Activated CD4-positive, alpha-beta T cell treated with anti-CD3 and anti-CD28 coated beads, Interleukin-2, amount 50 U/mL, for 24 hours (primary cell): ENCODE results near the gene SIX5.
"Not testable (repeated sequence)": the region's sequence is repeated elsewhere in the genome, so short reads cannot be mapped to it uniquely, and the experiment has no call there.

Experiments used
- DNase-seq, 2 donors: peaks; one replicate each; pipeline ENCODE4 v3.0.0-alpha.2; 2020; ENCODE audit warnings: low read depth in 1 of 2, low spot score in 1 of 2

Gene SIX5

DNA sequence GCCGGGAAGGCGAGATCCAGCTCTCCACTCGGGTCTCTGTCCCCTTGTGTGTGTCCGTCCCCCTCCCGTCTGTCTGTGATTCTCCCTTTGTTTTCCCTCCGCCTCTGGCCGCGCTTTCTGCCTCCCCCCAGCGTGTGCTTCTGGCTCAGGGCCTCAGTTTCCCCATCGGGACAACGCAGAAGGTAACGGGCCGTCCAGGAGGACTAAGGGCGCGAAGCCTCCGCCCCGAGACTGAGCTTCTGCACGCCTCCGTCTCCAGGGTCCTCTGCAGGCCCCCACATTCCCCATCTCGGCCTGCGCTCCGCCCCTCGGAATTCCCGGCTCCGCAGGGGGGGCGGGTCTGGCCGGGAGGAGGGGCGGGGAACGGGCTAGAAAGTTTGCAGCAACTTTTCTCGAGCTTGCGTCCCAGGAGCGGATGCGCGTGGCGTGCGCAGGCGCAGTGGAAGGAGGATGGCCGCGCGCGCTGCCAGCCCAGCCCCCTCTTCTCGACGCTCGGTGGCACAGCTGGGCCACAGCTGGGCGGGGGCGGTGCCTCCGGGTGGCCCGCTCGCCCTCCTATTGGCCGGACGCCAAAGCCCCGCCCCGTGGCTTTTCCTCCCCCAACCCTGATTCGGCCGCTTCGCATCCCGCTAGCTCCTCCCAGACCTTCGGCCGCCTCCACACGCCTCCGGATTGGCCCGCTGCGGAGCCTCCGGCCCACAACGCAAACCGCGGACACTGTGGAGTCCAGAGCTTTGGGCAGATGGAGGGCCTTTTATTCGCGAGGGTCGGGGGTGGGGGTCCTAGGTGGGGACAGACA is at the start of gene SIX5:
Gene SIX5 (minus strand): TSS at position 269 of the 799 bp plus-strand sequence. CDS start 408 bp downstream, outside the sequence.
- DNase-seq: peak; percentile 84 to 89

GRCh38 chr19:45817725-45818301 is 48.8 kb upstream of the SIX5 start:
- no peak for DNase-seq

DNA sequence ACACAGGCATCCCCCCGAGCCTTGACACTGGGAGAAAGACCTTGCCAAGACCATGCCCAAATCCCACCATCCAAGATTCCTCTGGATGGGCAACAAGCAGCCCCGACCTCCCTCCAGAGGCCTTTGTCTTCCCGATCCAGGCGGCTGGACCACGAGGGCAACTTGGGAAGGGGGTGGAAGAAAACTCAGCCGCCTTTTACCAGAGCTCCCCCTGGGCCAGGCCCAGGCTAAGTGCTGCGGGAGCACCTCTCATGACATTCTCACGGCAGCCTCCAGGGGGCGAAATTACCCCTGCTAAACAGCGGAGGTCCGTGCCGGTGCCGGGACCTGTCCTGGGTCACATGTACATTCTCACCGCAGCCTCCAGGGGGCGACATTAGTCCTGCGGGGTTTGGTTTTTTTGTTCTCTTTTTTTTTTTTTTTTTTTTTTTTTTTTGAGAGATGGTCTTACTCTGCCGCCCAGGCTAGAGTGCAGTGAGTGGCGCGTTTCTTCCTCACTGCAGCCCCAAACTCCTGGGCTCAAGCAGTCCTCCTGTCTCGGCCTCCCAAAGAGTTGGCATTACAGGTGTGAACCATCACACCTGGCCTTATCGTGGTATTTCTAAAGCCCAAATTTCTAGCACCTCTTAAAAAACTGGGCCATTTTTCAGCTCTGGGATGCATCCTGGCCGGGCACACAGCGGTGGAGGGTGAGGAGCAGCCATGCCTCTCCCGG is 48.1 kb upstream of the SIX5 start:
- peak; percentile 93 to 94 for DNase-seq

DNA sequence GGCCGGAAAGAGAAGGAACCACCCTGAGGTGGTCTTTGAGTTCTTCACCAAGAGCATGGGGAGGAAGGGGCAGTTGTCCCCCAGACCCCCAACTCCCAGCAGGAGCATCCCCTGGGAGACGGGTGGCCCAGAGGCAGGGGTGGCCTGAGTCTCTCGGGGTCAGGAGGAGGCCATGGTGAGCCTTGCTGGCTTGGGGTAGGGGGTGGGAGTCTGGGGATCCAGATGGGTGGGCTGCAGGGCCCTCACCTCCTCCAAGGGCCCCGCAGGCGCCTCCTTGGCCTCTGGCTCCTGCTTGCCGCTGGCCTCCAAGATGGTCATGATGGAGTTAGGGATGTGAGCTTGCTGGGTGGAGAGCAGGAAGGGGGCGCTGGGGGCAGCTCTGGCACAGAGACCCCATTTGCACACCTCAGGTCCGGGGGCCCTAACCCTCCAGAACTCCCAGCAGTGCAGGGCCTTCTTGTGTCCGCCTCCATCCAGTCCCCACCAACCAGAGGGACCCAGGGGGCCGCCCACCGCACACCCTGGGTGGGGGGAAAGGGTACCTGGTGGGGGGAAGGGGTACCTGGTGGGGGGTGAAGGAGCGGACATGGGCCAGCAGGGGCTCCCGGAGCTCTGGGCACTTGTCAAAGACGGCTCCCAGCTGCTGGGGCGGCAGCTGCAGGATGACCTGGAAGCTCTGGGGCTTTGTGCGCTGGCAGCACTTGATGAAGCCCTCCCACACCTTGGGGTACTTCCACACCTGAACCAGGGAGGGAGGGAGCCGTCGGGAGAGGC is 47.4 kb upstream of the SIX5 start:
- DNase-seq: no peak

DNA sequence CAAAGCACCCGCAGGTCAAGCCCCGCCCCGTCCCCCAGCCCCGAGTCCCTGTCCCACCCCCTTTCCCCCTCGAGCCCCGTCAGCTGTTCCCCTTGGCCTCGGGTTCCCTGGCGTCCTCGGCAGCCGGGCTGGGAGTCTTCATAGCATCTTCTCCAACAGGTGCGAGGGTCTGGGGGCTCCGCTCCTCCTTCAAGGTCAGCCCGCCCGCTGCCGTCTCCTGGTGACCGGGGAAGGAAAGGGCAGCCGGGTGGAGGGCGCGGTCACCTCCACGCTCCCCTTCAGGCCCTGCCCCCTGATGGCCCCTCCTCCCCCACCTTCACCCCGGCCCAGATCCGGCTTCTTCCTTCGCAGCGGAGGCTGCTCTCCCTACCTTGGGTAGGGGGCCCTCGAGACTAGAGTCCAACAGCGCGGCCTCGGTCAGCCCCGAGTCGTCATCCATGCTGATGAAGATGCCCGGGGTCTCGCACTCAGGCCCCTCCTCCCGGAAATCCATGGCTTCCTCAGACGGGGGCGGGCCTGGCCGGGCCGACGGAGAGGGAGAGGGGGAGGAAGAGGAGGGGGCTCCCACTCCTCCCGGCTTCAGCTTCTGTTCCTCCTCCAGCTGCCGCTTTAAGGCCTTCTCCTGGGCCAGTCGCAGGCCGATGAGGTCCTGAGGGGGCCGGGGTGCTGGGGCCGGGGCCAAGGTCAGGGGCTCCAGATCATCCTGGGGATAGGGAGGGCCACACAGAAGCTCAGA is 46.6 kb upstream of the SIX5 start:
- no peak for DNase-seq

- DNase-seq: no peak
These were observed 45.9 kb upstream of the SIX5 start, which contains the start of gene RSPH6A for GRCh38 chr19:45814851-45815480. RSPH6A (minus strand) TSS chr19:45815308; CDS start chr19:45815176, 132 bp downstream.

DNA sequence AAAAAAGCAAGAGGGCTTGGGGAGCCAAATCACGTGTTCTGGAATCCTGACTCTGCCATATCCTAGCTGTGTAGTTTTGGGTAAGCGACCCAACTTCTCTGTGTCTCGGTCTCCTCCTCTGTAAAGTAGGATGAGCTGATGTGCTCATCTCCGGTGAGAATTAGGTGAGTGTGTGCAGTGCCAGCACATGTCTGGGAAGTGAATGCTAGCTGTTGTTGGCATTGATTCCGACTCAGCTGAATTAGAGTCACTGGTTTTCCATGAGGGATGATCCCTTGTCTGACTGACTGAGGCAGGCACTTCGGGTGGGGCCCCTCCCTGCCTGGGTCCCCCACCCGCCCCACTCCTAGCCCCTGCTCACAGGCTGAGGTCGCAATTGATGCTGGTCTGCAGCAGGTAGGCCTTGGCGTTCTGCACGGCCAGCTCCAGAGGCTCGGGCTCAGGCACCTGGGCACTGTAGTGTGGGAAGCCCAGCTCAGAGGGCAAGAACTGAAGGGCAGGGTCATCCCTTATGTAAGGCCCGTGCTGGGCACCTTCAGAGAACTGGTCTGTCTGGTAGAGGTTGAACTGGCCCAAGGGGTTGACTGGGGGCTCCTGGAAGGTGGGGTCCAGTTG is 45.2 kb upstream of the SIX5 start:
- DNase-seq: no peak

DNA sequence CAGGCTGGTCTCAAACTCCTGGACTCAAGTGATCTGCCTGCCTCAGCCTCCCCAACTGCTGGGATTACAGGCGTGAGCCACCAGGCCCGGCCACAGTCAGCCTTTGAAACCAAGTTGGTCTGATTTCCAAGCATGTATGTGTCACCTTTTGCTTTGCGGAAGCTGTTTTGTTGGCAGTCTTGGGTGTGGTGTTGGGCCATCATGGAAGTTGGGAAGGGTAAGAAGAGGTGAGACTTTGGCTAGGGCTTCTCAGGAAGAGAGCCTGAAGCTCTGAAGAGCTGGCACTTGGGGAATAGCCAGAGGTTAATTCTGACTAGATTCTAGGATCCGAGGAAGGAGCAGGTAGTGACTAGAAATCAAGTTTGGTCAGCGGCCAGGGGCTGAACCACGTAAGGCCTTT is 43.2 kb upstream of the SIX5 start:
- no peak for DNase-seq

DNA sequence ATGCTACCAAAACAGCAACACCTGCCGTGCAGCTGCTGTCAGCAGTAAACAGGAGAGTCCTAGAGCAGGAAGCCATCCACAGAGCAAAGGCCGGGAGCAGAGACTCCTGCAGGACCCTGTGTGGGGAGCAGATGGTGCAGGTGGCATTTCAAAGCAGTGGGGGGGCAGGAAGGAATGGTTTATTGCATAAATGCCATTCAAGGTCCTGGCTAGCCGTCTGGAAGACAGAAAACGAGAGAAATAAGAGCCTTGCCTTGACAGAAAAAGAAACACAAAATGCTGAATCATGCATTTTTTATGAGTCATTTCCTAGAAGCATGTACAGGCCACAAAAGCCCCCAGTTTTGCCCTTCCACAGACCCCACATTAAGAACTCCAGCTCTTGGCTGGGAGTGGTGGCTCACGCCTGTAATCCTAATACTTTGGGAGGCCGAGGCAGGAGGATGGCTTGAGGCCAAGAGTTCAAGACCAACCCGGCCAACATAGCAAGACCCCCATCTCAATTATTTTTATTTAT is 40.6 kb upstream of the SIX5 start:
- no peak for DNase-seq

DNA sequence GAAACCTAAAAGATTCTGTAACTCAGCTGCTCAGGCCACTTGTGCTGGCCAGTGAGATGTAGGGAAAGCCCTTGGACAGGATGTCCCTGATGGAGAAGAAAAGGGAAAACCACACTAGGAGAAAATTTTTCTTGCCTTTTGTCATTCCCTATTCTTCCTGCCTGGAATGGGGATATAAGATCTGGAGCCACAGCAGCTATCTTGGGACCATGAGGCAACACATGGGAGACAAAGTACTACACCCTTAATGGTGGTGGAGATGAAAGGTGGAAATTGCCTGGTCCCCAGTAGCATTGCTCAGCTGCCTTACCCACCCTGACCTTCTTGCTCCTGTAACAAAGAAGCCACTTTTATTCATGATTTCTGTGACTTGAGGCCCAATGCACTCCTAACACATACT is 36.7 kb upstream of the SIX5 start:
- no peak for DNase-seq

- DNase-seq: no peak
These were observed 35.8 kb upstream of the SIX5 start for GRCh38 chr19:45804959-45805230.

DNA sequence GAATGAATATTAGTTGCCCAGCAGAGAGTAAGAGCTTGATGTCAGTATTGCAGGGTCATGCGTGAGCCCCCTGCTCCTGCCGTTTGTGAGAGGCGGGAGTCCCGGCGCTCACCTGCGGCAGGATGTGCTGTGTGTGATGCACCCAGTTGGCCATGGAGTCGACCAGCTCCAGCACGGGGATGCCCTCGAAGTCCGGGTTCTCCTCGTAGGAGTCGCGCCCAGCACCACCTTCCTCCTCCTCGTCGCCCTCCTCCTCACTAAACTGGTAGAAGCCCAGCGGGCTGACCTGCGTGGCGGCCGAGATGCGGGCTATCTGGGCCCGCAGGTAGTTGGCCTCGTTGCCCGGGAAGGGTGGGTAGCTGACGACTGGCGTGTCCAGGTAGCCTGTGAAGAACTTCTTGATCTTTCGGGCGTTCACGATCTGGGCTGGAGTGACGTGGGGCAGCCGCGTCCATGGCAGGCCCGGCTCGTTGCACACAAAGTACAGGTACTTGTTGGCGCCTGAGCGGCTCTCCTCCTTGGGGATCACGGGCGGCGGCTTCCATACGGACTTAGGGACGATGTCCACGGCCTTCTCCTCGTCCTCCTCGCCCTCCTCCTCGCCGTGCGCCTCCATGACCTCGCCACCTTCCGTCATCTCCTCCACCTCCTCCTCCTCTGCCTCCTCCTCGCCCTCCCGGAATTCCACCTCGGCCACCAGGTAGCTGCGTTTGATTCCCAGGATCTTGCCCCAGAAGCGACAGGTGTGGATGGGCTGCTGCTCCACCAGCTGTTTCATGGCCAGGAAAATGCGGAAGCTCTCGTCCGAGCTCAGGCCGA is 35.3 kb upstream of the SIX5 start:
- no peak for DNase-seq

DNA sequence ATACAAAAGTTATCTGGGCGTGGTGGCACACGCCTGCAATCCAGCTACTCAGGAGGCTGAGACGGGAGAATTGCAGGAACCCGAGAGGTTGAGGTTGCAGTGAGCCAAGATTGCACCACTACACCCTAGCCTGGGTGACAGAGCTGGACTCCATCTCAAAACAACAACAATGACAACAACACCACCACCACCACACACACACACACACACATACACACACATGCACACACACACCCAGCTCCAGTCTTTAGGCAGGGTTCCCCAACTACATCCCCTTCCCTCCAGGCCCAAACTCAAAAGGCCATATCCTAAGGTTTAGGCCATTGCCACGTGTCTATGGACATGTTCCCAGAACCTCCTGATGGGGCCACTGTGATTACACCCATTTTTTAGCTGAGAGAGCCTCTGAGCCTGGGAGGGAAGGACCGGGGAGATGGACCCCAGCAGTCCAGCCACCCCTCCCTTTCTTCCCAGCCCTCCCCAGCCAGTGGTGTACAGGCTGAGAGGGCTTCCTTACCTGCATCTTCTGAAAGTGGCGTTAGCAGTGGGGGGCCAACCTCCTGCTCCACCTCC is 32.6 kb upstream of the SIX5 start:
- DNase-seq: no peak

DNA sequence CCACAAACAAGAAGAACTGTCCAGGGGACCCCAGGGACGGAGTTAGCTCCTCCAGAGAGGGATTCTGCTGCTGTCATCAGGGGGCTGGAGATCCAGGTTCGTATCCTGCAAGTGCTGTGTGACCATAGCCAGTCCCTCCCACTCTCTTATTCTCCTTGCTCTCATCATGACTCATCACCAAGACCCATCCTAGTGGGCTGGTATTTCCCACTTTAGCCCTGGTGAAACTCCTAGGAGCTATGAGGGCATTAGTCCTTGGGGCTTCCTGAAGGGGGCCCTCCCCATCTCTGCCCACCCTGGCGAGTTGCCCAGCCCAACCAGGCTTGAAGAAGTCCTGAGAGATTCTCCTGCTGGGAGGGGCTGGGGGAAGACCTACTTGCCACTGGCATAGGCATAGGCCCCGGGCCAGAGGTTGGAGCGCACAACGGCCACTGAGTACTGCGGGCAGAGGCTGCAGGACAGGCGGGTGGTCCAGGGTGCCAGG is 31.1 kb upstream of the SIX5 start:
- no peak for DNase-seq

DNA sequence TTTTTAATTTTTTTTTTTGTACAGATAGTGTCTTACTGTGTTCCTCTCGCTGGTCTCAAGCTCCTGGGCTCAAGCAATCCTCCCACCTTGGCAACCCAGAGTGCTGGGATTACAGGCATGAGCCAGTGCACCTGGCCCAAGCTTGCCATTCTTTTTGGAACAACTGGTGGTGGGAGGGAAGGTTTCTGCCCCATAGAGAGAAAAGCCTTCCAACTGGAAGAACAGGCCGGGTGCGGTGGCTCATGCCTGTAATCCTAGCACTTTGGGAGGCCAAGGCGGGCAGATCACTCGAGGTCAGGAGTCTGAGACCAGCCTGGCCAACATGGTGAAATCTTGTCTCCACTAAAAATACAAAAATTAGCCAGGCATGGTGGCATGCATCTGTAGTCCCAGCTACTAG is 30.5 kb upstream of the SIX5 start:
- not testable (repeated sequence) for DNase-seq

- peak in 1 of 2 donors; percentile 44 for DNase-seq
These were observed 30.0 kb upstream of the SIX5 start for GRCh38 chr19:45798995-45799517.

DNA sequence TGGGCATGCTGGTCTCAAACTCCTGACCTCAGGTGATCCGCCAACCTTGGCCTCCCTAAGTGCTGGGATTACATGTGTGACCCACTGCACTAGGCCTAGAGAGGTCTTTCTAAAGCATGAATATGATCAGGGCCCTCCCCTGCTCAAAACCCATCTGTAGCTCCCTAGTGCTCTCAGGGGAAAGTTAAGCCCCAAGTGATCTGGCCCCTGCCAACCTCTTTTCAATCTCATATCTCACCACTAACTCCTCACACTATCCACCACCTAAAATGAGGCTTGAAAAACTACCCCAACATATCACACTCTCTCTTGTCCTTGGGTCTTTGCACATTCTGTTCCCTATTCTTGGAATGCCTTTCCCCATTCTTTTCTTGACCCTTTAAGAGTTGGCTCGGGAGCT is 25.6 kb upstream of the SIX5 start:
- no peak for DNase-seq

- DNase-seq: no peak
These were observed 24.8 kb upstream of the SIX5 start for GRCh38 chr19:45793876-45794275.
